H9 (cell line): ENCODE data around the gene SMYD5. TPM values are rescaled to one million over a fixed set of nuclear protein-coding genes. Genes with fewer than 3 reads are reported as not detected.
A peak's percentile ranks its signal among the peaks of the same experiment; 100 is the strongest.

ENCODE experiments used
- DNase-seq: peaks from one replicate; pipeline ENCODE4 v3.0.0-alpha.2; 2017
- H2AFZ ChIP-seq: one replicate; pipeline ENCODE4 v1.6.1; 2013; ENCODE audit warnings: mild to moderate bottlenecking, low read length, control low read depth, moderate library complexity
- H2AK5ac ChIP-seq: 2 replicates; pipeline ENCODE4 v1.6.1; 2013; ENCODE audit warnings: low read length, control low read depth, mixed read lengths; ENCODE audit not compliant: insufficient read length
- H2BK120ac ChIP-seq: one replicate; pipeline ENCODE4 v1.6.1; 2013; ENCODE audit warnings: low read depth, mild to moderate bottlenecking, low read length, control low read depth, inconsistent platforms; ENCODE audit not compliant: poor library complexity, severe bottlenecking
- H2BK12ac ChIP-seq: 2 replicates; pipeline ENCODE4 v1.6.1; 2013; ENCODE audit warnings: low read length, control low read depth, mixed read lengths, low read depth; ENCODE audit not compliant: insufficient read length
- H2BK15ac ChIP-seq: 2 replicates; pipeline ENCODE4 v1.6.1; 2013; ENCODE audit warnings: low read depth, low read length, control low read depth
- H2BK20ac ChIP-seq: one replicate; pipeline ENCODE4 v1.6.1; 2013; ENCODE audit warnings: low read depth, mild to moderate bottlenecking, low read length, control low read depth, inconsistent platforms; ENCODE audit not compliant: poor library complexity, severe bottlenecking
- H2BK5ac ChIP-seq: 2 replicates; pipeline ENCODE4 v1.6.1; 2013; ENCODE audit warnings: low read length, control low read depth, mixed read lengths; ENCODE audit not compliant: insufficient read length
- H3K14ac ChIP-seq: 2 replicates; pipeline ENCODE4 v1.6.1; 2013; ENCODE audit warnings: low read length, control low read depth; ENCODE audit not compliant: insufficient read depth
- H3K18ac ChIP-seq: 2 replicates; pipeline ENCODE4 v1.6.1; 2013; ENCODE audit warnings: low read depth, mild to moderate bottlenecking, mixed read lengths, low read length, control low read depth; ENCODE audit not compliant: insufficient read length
- H3K23ac ChIP-seq: 2 replicates; pipeline ENCODE4 v1.6.1; 2013; ENCODE audit warnings: low read length, control low read depth, mixed read lengths, low read depth; ENCODE audit not compliant: insufficient read length
- H3K23me2 ChIP-seq: 2 replicates; pipeline ENCODE4 v1.6.1; 2013; ENCODE audit warnings: low read depth, mild to moderate bottlenecking, mixed read lengths, low read length, control low read depth; ENCODE audit not compliant: insufficient read length, poor library complexity, severe bottlenecking
- H3K27ac ChIP-seq: 2 replicates; pipeline ENCODE4 v1.5.1; 2013; ENCODE audit warnings: low read length, control low read depth, mixed read lengths, low read depth; ENCODE audit not compliant: insufficient read length
- H3K27me3 ChIP-seq: 2 replicates; pipeline ENCODE4 v1.6.1; 2013; ENCODE audit warnings: low read length, control low read depth, inconsistent platforms; ENCODE audit not compliant: insufficient read depth
- H3K4ac ChIP-seq: 2 replicates; pipeline ENCODE4 v1.6.1; 2013; ENCODE audit warnings: low read depth, mild to moderate bottlenecking, control low read depth, inconsistent platforms, low read length, moderate library complexity
- H3K4me1 ChIP-seq: 2 replicates; pipeline ENCODE4 v1.6.1; 2013; ENCODE audit warnings: low read length, control low read depth, inconsistent platforms; ENCODE audit not compliant: insufficient read depth
- H3K4me2 ChIP-seq: 2 replicates; pipeline ENCODE4 v1.6.1; 2013; ENCODE audit warnings: low read length, control low read depth, mixed read lengths; ENCODE audit not compliant: insufficient read length, insufficient read depth
- H3K56ac ChIP-seq: 2 replicates; pipeline ENCODE4 v1.6.1; 2013; ENCODE audit warnings: low read depth, mild to moderate bottlenecking, mixed read lengths, low read length, control low read depth; ENCODE audit not compliant: insufficient read length
- H3K79me1 ChIP-seq: 2 replicates; pipeline ENCODE4 v1.6.1; 2013; ENCODE audit warnings: low read depth, mild to moderate bottlenecking, moderate library complexity, low read length, control low read depth, inconsistent platforms; ENCODE audit not compliant: insufficient read depth, poor library complexity, severe bottlenecking
- H3K79me2 ChIP-seq: 2 replicates; pipeline ENCODE4 v1.6.1; 2013; ENCODE audit warnings: low read length, control low read depth, inconsistent platforms; ENCODE audit not compliant: insufficient read depth
- H3K9ac ChIP-seq: 2 replicates; pipeline ENCODE4 v1.6.1; 2013; ENCODE audit warnings: low read length, control low read depth, mixed read lengths; ENCODE audit not compliant: insufficient read length; ENCODE audit errors: extremely low read depth
- H3K9me3 ChIP-seq: one replicate; pipeline ENCODE4 v1.6.1; 2013; ENCODE audit warnings: low read depth, low read length, inconsistent platforms; ENCODE audit not compliant: control insufficient read depth
- H3T11ph ChIP-seq: one replicate; pipeline ENCODE4 v1.6.1; 2013; ENCODE audit warnings: mild to moderate bottlenecking, low read length, control low read depth, inconsistent platforms
- H4K20me1 ChIP-seq: one replicate; pipeline ENCODE4 v1.6.1; 2013; ENCODE audit not compliant: control insufficient read depth, insufficient read length, insufficient read depth
- H4K5ac ChIP-seq: 2 replicates; pipeline ENCODE4 v1.6.1; 2013; ENCODE audit warnings: low read depth, mild to moderate bottlenecking, mixed read lengths, low read length, control low read depth; ENCODE audit not compliant: insufficient read length
- H4K8ac ChIP-seq: replicated peaks from 2 replicates; pipeline ENCODE4 v1.6.1; 2013; ENCODE audit warnings: low read length, control low read depth, mixed read lengths, low read depth; ENCODE audit not compliant: insufficient read length
- H4K91ac ChIP-seq: 2 replicates; pipeline ENCODE4 v1.6.1; 2013; ENCODE audit warnings: low read depth, mild to moderate bottlenecking, moderate library complexity, mixed read lengths, low read length, control low read depth; ENCODE audit not compliant: insufficient read length
- H3K27ac Mint-ChIP-seq, 3 experiments: 2 replicates in 2 of 3; 3 replicates in 1 of 3; pipeline ENCODE4 v1.8.0; 2020 to 2021; ENCODE audit warnings: mixed read lengths in 3 of 3, mild to moderate bottlenecking in 1 of 3, moderate library complexity in 1 of 3
- H3K27me3 Mint-ChIP-seq: 2 replicates; pipeline ENCODE4 v1.8.0; 2021; ENCODE audit warnings: low read depth, mild to moderate bottlenecking, moderate library complexity, mixed read lengths
- H3K36me3 Mint-ChIP-seq, 3 experiments: 2 replicates in 2 of 3; 3 replicates in 1 of 3; pipeline ENCODE4 v1.8.0; 2020 to 2021; ENCODE audit warnings: low read depth in 3 of 3, mixed read lengths in 3 of 3; ENCODE audit not compliant: insufficient read depth in 1 of 3
- H3K4me1 Mint-ChIP-seq, 2 experiments: 2 replicates each; pipeline ENCODE4 v1.8.0; 2020; ENCODE audit warnings: mixed read lengths in 2 of 2
- H3K4me3 Mint-ChIP-seq, 2 experiments: 2 replicates in 1 of 2; 3 replicates in 1 of 2; pipeline ENCODE4 v1.8.0; 2020 to 2021; ENCODE audit warnings: mild to moderate bottlenecking in 2 of 2, mixed read lengths in 2 of 2, moderate library complexity in 1 of 2
- H3K9me3 Mint-ChIP-seq, 2 experiments: 2 replicates in 1 of 2; 3 replicates in 1 of 2; pipeline ENCODE4 v1.8.0; 2020; ENCODE audit warnings: mild to moderate bottlenecking in 2 of 2, mixed read lengths in 2 of 2, moderate library complexity in 1 of 2
- WGBS: extraction: QIAGEN DNeasy Blood & Tissue Kit; methylation state at CpG from one replicate; pipeline ENCODE4 v1.1.7; 2013; ENCODE audit warnings: missing lambda C conversion rate, low lambda C conversion rate, mixed read lengths; ENCODE audit not compliant: insufficient read length; ENCODE audit errors: extremely low coverage; 5-methylcytosine and 5-hydroxymethylcytosine counted together
- total RNA-seq: library from RNA; stranded (reverse); gene quantifications from 2 replicates; pipeline ENCODE4 v1.2.1, GENCODE V29; 2021
- TF ChIP-seq, protein P1 (sequence below): fragments of 200-600 bp; sonication (generic); conservative IDR thresholded peaks from 3 replicates; pipeline ENCODE4 v1.8.0; 2021; ENCODE audit warnings: antibody characterized with exemption, mild to moderate bottlenecking

The SMYD5 gene
- total RNA-seq, 1 experiment from 2014 or later, result 45.2 TPM

DNA sequence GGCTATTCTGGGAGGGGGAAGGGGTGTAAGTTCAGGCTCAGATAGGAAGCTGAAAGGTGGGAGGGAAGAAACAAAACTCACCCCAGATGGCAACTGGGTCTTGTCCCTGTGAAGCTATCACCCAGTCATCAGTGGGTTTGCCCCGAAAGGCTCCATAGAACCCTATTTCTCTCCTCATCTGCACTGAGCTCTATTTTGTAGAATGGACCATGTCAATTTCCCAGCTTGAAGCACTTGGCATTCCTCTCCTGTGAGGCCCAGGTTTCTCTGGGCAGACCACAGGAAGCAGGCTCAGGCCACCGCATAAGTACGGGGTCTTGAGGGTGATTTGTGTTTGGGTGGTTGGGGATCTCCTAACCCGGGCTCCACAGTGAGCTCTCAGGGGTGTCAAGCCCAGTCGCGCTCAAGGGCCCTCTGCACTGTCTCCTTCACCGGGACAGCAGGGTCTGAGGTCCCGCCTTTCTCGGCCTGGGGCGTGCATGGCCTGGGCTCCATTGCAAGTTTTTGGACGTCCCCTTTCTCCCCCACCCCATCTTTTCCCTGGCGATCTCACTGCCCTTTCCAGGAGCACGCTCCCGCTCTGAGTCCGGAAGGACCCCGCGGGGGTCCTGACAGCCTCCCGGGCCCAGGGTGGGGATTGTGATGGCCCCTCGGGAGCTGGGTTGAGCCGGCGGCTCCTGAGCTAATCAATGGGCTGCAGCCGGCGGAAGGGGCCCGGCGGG, 38.9 kb upstream of the SMYD5 start:
- no CpG with 5 or more reads among the region's 25 CpGs for WGBS
- Mint-ChIP-seq H3K27ac (no peak overlapping the region), H3K27me3 (peaks cover 80% of the 10 kb centered on the region), H3K9me3 (no peaks in the 10 kb centered on the region; a peak in 1 of 5 replicates), H3K4me1 (peaks cover 19 to 25% of the 10 kb centered on the region in 2 experiments), H3K4me3 (peak overlapping the region; percentile 61 to 74), H3K36me3 (no peaks in the 10 kb centered on the region)
- H3K23me2 ChIP-seq, result peaks cover 24% of the 10 kb centered on the region
- peaks cover 29% of the 10 kb centered on the region for H3K27me3 ChIP-seq
- no peak overlapping the region for H3K9ac ChIP-seq
- no peaks in the 10 kb centered on the region for H4K20me1 ChIP-seq
- peak overlapping the region; percentile 17; the same call in 1 of the 2 replicates for H3K14ac ChIP-seq
- no peak overlapping the region for H4K91ac ChIP-seq
- H2BK20ac ChIP-seq, result no peak overlapping the region
- no peak overlapping the region for H3K27ac ChIP-seq
- no peak for DNase-seq
- H3K56ac ChIP-seq, result no peak overlapping the region
- TF ChIP-seq, protein P1, sequence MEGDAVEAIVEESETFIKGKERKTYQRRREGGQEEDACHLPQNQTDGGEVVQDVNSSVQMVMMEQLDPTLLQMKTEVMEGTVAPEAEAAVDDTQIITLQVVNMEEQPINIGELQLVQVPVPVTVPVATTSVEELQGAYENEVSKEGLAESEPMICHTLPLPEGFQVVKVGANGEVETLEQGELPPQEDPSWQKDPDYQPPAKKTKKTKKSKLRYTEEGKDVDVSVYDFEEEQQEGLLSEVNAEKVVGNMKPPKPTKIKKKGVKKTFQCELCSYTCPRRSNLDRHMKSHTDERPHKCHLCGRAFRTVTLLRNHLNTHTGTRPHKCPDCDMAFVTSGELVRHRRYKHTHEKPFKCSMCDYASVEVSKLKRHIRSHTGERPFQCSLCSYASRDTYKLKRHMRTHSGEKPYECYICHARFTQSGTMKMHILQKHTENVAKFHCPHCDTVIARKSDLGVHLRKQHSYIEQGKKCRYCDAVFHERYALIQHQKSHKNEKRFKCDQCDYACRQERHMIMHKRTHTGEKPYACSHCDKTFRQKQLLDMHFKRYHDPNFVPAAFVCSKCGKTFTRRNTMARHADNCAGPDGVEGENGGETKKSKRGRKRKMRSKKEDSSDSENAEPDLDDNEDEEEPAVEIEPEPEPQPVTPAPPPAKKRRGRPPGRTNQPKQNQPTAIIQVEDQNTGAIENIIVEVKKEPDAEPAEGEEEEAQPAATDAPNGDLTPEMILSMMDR, result no peak
- H3K4me1 ChIP-seq, result peaks cover 4% of the 10 kb centered on the region; the same call in 1 of the 2 replicates
- no peaks in the 10 kb centered on the region for H3K79me2 ChIP-seq
- no peak overlapping the region for H3K18ac ChIP-seq
- no peak overlapping the region for H2AK5ac ChIP-seq
- no peak overlapping the region for H3T11ph ChIP-seq
- no peaks in the 10 kb centered on the region for H3K9me3 ChIP-seq
- peak overlapping the region; percentile 69 for H3K4me2 ChIP-seq
- H4K8ac ChIP-seq, result no peak overlapping the region
- no peak overlapping the region for H2BK15ac ChIP-seq
- H2BK5ac ChIP-seq, result no peak overlapping the region
- H3K4ac ChIP-seq, result no peak overlapping the region
- H3K79me1 ChIP-seq, result no peaks in the 10 kb centered on the region
- H3K23ac ChIP-seq, result no peak overlapping the region
- no peak overlapping the region for H4K5ac ChIP-seq
- H2BK120ac ChIP-seq, result no peak overlapping the region
- H2BK12ac ChIP-seq, result no peak overlapping the region
- H2AFZ ChIP-seq, result no peak overlapping the region
